Fibroblast of lung (primary cell): ENCODE data around the gene COMMD3. TPM values are rescaled to one million over a fixed set of nuclear protein-coding genes. Genes with fewer than 3 reads are reported as not detected.

Experiments
- DNase-seq, 2 donors: peaks; one replicate each; pipeline versions ENCODE4 v3.0.0 to v3.0.0-alpha.2; 2010; ENCODE audit warnings: low read depth in 2 of 2
- H2AFZ ChIP-seq: 2 replicates; pipeline ENCODE4 v1.5.1; 2012; ENCODE audit warnings: low read length, control low read depth, inconsistent platforms
- H3K27ac ChIP-seq: 2 replicates; pipeline ENCODE4 v1.5.1; 2011; ENCODE audit warnings: low read length, control low read depth; ENCODE audit not compliant: insufficient read depth
- H3K27me3 ChIP-seq: 2 replicates; pipeline ENCODE4 v1.5.1; 2011; ENCODE audit warnings: mild to moderate bottlenecking, low read length; ENCODE audit not compliant: control insufficient read depth, insufficient read depth
- H3K36me3 ChIP-seq: 2 replicates; pipeline ENCODE4 v1.5.1; 2011; ENCODE audit warnings: low read length; ENCODE audit not compliant: control insufficient read depth, insufficient read depth
- H3K4me1 ChIP-seq: 2 replicates; pipeline ENCODE4 v1.5.1; 2011; ENCODE audit warnings: low read length; ENCODE audit not compliant: control insufficient read depth, insufficient read depth; ENCODE audit errors: extremely low read depth
- H3K4me2 ChIP-seq: 2 replicates; pipeline ENCODE4 v1.5.1; 2011; ENCODE audit warnings: low read length, control low read depth; ENCODE audit not compliant: insufficient read depth; ENCODE audit errors: extremely low read depth
- H3K4me3 ChIP-seq, 4 experiments: fragments of 200-600 bp in 1 of 4; sonication (generic) in 1 of 4; replicated peaks in 1 of 4; 2 replicates each; pipeline ENCODE4 v1.5.1; 2011 to 2016; ENCODE audit warnings: low read length in 4 of 4, low read depth in 3 of 4, mild to moderate bottlenecking in 3 of 4, control low read depth in 2 of 4, inconsistent platforms in 1 of 4, mixed read lengths in 1 of 4; ENCODE audit not compliant: insufficient read depth in 1 of 4; ENCODE audit errors: control extremely low read depth in 1 of 4
- H3K79me2 ChIP-seq: 2 replicates; pipeline ENCODE4 v1.5.1; 2012; ENCODE audit warnings: mild to moderate bottlenecking, low read length, inconsistent platforms; ENCODE audit not compliant: control insufficient read depth, insufficient read depth
- H3K9ac ChIP-seq: 2 replicates; pipeline ENCODE4 v1.5.1; 2011; ENCODE audit warnings: mild to moderate bottlenecking, low read length, control low read depth; ENCODE audit not compliant: insufficient read depth
- H3K9me3 ChIP-seq: 2 replicates; pipeline ENCODE4 v1.5.1; 2012; ENCODE audit warnings: low read depth, low read length; ENCODE audit not compliant: control insufficient read depth, insufficient read depth
- H4K20me1 ChIP-seq: 2 replicates; pipeline ENCODE4 v1.5.1; 2011; ENCODE audit warnings: low read length; ENCODE audit not compliant: control insufficient read depth, insufficient read depth; ENCODE audit errors: extremely low read depth
- CTCF ChIP-seq, 2 donors: IDR thresholded peaks in 1 of 2; conservative IDR thresholded peaks in 1 of 2; 1 replicate in 1 of 2; 2 replicates in 1 of 2; pipeline ENCODE4 v1.5.1; 2011 to 2012; ENCODE audit warnings: low read length in 2 of 2, control low read depth in 1 of 2, inconsistent platforms in 1 of 2, low read depth in 1 of 2, mild to moderate bottlenecking in 1 of 2
- EZH2 ChIP-seq: IDR thresholded peaks from 2 replicates; pipeline ENCODE4 v1.5.1; 2012; ENCODE audit warnings: low read length, control low read depth, mild to moderate bottlenecking; ENCODE audit errors: missing control alignments
- polyA plus RNA-seq, 2 donors: library from polyadenylated mRNA; depleted of rRNA in 1 of 2; stranded (reverse) in 1 of 2; unstranded in 1 of 2; fragments of >200 nt; gene quantifications; 2 replicates each; pipeline ENCODE4 v1.2.1, GENCODE V29; 2011 to 2012; ENCODE audit warnings: missing spikeins in 1 of 2
- total RNA-seq: library from RNA; depleted of rRNA; stranded (reverse); fragments of >200 nt; gene quantifications from 2 replicates; pipeline ENCODE4 v1.2.1, GENCODE V29; 2014

COMMD3 gene
- total and polyA plus RNA-seq, 2 donors (not counting 1 experiment from before 2014, with no cell fraction given) = 39.0 to 42.3 TPM

- H3K4me1 ChIP-seq = peaks cover 1% of the 10 kb centered on the region
Observed at GRCh38 chr10:22303461-22303860, 12.7 kb upstream of the COMMD3 start.

DNA sequence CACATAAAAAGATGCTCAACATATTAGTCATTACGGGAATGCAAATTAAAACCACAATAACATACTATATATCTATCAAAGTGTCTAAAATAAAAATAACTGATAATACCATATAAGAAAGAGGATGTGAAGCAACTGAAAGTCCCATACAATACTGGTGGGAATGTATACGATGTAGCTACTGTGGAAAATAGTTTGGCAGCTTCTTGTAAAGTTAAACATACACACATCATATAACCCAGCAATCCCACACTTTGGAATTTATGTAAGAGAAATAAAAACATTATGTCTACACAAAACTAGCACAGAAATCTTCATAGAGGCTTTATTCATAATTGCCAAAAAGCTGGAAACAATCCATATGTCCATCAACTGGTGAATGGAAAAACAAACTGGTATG, 10.5 kb upstream of the COMMD3 start:
- Histone ChIP-seq H2AFZ (no peak overlapping the region), H3K27me3 (no peaks in the 10 kb centered on the region), H3K4me2 (no peak overlapping the region), H3K36me3 (no peaks in the 10 kb centered on the region), H4K20me1 (no peaks in the 10 kb centered on the region), H3K4me3 (no peak overlapping the region), H3K27ac (no peak overlapping the region), H3K79me2 (no peaks in the 10 kb centered on the region), H3K9ac (no peak overlapping the region), H3K9me3 (no peaks in the 10 kb centered on the region), H3K4me1 (peaks cover 2% of the 10 kb centered on the region)
- TF ChIP-seq CTCF (conservative IDR thresholded peaks at IDR 0.05 in 1 of 2, IDR thresholded peaks at IDR 0.05 in 1 of 2; ENCODE audit: low read depth in 1 of 2, low read length in 2 of 2) = no peak
- no peak for TF ChIP-seq EZH2
- DNase-seq = peak in 1 of 2 donors; percentile 30

More at GRCh38 chr10:22303461-22303860, 12.7 kb upstream of the COMMD3 start:
- no peak for TF ChIP-seq CTCF (conservative IDR thresholded peaks at IDR 0.05 in 1 of 2, IDR thresholded peaks at IDR 0.05 in 1 of 2; ENCODE audit: low read depth in 1 of 2, low read length in 2 of 2)
- TF ChIP-seq EZH2 = no peak
- H2AFZ ChIP-seq = no peak overlapping the region
- no peak overlapping the region for H3K27ac ChIP-seq
- no peaks in the 10 kb centered on the region for H4K20me1 ChIP-seq
- no peaks in the 10 kb centered on the region for H3K9me3 ChIP-seq
- no peak overlapping the region for H3K9ac ChIP-seq
- no peaks in the 10 kb centered on the region for H3K79me2 ChIP-seq
- no peak overlapping the region for H3K4me3 ChIP-seq
- DNase-seq = no peak
- H3K36me3 ChIP-seq = no peaks in the 10 kb centered on the region
- H3K27me3 ChIP-seq = no peaks in the 10 kb centered on the region
- H3K4me2 ChIP-seq = no peak overlapping the region

DNA sequence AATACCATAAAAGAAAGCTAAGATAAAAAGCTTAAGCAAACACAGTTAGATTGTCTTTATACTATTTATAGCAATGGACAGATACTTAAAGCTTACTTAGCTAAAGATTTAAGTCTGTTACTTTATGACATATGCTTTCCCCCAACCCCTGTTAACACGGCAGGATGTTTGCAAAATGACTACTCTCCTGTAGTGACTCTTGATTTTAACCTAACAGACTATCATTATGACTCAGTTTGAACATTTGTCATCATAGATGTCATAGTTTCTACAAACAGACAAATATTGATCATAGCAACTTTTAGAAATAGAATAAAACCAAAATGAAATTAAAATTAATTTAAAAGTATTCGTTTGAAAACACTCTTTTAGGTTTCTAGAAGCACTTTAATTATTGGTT, 7.8 kb upstream of the COMMD3 start:
- Histone ChIP-seq H3K4me1 (peaks cover 2% of the 10 kb centered on the region), H3K27me3 (no peaks in the 10 kb centered on the region), H3K79me2 (no peaks in the 10 kb centered on the region), H3K9me3 (no peaks in the 10 kb centered on the region), H4K20me1 (no peaks in the 10 kb centered on the region), H3K27ac (no peak overlapping the region), H2AFZ (no peak overlapping the region), H3K4me2 (no peak overlapping the region), H3K9ac (no peak overlapping the region), H3K4me3 (no peak overlapping the region), H3K36me3 (no peaks in the 10 kb centered on the region)
- DNase-seq = peak in 1 of 2 donors; percentile 52
- TF ChIP-seq CTCF (conservative IDR thresholded peaks at IDR 0.05 in 1 of 2, IDR thresholded peaks at IDR 0.05 in 1 of 2; ENCODE audit: low read depth in 1 of 2, low read length in 2 of 2) = no peak
